ENCODE data around the gene ALKBH3.

DNA sequence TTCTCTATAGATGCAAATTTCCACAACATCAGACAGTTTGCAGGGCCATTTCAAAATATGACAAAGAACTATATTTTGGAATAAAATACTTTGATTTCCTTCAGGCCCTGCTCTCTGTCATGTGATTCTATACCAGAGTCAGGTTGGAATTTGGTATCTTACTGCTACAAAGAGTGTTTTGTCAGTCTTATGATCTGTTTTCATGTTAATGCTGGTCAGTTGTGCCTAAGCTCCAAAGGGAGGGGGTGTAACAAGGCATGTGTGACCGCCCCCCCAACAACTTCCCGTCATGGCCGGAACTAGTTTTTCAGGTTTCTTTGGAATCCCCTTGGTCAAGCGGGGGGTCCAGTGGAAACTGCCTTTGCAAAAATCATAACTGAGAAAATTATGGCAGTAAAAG is 76.9 kb downstream of the ALKBH3 start:
- TF ChIP-seq, protein P1, sequence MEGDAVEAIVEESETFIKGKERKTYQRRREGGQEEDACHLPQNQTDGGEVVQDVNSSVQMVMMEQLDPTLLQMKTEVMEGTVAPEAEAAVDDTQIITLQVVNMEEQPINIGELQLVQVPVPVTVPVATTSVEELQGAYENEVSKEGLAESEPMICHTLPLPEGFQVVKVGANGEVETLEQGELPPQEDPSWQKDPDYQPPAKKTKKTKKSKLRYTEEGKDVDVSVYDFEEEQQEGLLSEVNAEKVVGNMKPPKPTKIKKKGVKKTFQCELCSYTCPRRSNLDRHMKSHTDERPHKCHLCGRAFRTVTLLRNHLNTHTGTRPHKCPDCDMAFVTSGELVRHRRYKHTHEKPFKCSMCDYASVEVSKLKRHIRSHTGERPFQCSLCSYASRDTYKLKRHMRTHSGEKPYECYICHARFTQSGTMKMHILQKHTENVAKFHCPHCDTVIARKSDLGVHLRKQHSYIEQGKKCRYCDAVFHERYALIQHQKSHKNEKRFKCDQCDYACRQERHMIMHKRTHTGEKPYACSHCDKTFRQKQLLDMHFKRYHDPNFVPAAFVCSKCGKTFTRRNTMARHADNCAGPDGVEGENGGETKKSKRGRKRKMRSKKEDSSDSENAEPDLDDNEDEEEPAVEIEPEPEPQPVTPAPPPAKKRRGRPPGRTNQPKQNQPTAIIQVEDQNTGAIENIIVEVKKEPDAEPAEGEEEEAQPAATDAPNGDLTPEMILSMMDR (optimal IDR thresholded peaks at IDR 0.05 in 1 of 3, IDR thresholded peaks at IDR 0.05 in 1 of 3, conservative IDR thresholded peaks at IDR 0.05 in 1 of 3; ENCODE audit: extremely low read depth in 1 of 3, insufficient read depth in 2 of 3, low read length in 3 of 3), result no peak
- TF ChIP-seq EZH2 (IDR thresholded peaks at IDR 0.05; ENCODE audit: low read length), result no peak
